GM18511 (cell line): ENCODE results near the gene CD40LG.

Experiments used
- ATAC-seq: cut with Tn5 transposase; IDR thresholded peaks from one replicate; pipeline ENCODE4 v1.9.1; 2021; ENCODE audit warnings: mild to moderate bottlenecking, moderate library complexity; ENCODE audit not compliant: unreplicated experiment

CD40LG gene

DNA sequence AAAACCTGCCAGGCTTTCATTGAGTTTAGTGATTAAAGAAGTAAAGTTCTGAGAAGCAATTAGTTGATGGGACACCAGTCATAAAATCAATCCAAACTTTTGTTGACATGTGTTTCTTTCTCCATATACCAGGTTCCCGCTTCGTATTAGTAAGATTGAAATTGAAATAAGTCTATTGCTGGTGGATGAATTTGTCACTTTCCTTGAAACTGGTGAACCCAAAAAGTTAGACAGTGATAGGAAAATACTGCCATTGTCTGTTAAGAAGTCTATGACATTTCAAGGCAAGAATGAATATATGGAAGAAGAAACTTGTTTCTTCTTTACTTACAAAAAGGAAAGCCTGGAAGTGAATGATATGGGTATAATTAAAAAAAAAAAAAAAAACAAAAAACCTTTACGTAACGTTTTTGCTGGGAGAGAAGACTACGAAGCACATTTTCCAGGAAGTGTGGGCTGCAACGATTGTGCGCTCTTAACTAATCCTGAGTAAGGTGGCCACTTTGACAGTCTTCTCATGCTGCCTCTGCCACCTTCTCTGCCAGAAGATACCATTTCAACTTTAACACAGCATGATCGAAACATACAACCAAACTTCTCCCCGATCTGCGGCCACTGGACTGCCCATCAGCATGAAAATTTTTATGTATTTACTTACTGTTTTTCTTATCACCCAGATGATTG is at the start of gene CD40LG:
CD40LG (plus strand) TSS at position 482 of the 684 bp plus-strand sequence; CDS start at position 573, 91 bp downstream.
- no peak for ATAC-seq

DNA sequence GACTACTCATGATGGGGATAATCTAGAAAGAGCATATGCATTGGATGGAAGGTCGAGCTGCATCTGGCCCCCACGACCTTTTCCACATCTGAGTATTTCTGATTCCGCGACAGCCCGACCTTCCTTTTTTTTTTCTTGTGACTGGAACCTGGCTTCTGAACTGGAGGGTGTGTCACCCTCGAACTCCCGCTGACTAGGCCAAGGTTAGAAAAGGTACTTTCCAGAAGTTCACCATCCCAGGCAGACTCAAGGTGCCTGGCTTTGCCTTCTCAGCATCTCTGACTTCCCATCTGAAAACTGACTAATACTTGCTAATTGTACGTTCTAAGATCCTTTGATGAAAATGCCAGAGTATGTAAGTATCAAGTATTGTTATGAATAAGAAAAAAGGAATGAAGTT is 49.3 kb upstream of the CD40LG start:
- no peak for ATAC-seq

DNA sequence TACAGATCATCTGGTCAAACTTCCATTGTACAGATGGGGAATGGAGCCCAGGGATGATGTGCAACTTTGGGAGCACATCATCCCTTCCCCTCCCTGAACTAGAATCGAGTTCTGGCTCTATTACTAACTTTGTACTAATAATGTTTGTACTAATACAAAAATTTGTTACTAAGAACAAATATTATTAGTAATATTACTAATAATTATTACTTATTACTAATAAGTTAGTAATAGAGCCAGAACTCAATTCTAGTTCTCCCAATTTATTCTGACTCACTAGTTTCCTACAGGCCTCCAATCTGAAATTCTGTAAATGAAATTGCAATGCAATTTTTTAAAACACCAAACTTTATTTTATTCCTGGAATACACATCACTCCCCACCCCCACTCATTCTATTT is 47.9 kb upstream of the CD40LG start:
- no peak for ATAC-seq

DNA sequence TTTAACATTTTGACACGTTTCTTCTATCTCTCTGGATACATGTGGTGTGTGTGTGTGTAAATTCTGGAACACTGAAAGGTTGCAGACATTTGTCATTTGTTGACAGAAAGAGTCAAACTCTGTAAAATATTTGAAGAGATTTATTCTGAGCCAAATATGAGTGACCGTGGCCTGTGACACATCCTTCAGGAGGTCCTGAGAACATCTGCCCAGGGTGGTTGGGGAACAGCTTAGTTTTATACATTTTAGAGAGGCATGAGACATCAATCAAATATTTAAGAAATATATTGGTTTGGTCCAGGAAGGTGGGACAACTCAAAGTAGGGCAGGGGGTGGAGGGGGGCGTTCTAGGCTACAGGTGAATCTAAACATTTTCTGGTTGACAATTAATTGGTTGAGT is 40.7 kb upstream of the CD40LG start:
- no peak for ATAC-seq

DNA sequence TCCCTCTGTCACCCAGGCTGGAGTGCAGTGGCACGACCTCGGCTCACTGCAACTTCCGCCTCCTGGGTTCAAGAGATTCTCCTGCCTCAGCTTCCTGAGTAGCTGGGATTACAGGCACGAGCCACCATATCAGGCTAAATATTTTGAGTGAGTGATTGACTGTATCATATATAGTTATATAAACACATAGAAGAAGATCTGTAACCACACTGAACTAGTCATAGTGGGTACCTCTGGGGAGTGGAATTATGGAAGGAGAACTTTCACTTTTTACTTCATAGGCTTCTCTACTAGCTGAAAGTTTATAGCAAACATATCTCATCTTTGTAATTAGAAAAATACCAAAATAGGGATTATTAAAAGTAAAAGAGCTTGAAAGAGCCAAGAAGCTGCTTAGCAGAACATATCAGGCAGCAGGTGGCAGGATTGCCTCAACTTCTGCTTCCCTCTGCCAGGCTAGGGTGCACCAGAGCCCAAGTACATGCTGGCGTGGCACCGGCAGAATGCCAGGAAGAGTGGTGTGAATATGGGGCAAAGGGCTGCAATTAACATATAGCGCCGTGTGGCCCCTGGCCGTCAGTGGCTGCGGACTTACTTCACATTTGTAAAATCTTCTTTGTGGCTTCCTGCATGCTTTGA is 39.5 kb upstream of the CD40LG start:
- ATAC-seq = no peak

DNA sequence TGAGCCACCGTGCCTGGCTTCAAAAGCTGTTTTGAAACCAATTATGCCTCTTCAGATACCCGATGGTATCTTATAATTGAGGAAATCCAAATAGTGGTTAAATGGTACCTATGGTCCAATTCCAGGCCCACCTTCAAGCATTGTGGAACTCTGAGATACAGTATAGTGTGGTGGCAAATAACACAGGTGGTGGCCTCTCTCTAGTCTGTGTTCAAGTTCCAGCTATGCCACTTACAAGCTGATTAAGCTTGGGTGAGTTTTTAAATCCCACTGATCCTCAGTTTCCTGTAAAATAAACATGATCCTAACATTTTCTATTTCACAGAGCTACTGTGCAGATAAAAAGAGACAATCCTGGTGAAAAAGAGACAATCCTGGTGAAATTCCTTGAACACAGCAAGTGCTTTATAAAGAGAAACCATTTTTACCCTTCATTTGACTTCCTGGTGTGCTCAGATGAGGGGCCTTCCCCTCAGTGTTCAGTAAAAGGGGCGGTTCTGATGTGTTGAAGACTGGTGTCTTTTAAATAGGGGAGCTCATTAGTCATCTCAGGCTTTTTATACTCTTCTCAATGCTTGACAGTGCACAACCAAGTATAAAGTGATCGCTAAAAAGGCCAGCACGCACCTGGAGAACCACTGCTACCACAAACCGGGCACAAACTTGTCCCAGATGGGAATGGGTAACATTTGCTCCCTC is 30.8 kb upstream of the CD40LG start:
- ATAC-seq = peak; percentile 99

DNA sequence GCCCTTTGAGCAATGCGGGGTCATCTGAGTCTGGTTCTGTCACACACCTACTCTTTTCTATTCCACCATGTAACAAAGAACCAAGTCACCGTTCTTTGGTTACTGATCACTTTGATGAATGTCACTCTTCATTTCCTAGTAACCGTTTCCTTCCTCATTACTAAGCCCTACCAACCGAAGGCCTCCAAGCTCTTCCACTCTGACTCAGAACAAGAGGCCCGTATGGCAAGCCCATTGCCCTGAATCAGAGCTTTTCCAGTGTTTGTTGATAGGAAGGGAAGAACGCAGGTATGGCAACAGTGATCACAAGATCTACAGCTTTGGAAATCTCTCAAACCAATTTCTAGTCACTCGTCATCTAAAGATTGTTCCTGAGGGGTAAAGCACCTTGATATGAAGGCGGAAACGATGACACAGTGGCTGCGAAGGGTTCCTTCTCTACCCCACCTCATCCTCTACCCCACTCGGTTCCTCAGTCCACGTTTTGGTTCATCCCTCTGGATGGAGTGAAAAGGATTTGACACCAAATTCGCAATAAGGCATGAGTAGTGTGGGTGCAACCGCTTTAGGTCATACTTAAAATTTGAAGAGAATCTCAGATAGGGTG is 28.0 kb upstream of the CD40LG start:
- no peak for ATAC-seq

DNA sequence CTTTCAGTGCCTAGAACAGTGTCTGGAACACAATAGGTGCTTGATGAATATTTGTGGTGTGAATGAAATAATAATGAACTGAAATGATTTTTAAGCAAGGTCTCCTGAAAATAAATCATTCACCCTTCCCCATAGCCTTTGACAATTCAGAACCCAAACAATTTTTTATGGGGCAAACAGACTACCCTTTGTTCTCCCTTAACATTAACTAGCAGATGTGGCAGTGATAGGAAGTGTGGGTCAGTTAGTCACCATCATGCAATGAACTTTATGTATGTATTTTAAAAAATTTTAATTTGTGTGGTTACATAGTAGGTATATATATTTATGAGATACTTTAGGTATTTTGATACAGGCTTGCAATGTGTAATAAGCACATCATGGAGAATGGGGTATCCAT is 27.2 kb upstream of the CD40LG start:
- no peak for ATAC-seq

DNA sequence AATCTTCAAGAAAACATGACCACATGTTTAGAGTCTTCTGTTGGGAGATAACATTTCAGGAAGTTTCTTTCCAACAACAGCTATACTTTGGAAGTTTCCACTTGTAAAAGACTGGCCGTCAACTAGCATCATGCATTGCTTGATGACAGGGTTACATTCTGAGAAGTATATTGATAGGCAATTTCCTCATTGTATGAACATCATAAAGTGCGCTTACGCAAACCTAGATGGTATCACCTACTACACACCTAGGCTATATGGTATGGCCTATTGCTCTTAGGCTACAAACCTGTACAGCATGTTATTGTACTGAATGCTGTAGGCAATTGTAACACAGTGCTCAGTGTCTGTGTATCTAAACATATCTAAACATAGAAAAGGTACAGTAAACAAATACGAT is 25.4 kb upstream of the CD40LG start:
- ATAC-seq = no peak

DNA sequence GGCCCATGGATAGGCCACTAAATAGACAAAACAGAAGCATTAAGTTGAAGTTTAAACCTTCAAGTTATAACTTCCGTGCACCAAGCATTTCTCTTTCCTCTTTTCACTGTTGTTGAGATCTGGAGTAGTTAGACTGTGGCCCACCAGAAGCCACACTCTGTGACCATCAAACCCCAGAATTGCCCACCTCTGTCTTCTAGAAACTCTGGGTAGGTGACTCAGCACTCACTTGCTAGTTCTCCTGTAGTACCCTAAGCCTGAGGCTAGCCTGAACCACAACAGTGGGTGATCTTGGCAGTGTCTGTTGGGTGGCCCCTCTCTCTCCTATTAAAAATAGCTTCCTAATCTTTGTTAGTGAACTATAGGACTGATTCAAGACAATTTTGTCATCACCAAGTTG is 24.6 kb upstream of the CD40LG start:
- no peak for ATAC-seq

DNA sequence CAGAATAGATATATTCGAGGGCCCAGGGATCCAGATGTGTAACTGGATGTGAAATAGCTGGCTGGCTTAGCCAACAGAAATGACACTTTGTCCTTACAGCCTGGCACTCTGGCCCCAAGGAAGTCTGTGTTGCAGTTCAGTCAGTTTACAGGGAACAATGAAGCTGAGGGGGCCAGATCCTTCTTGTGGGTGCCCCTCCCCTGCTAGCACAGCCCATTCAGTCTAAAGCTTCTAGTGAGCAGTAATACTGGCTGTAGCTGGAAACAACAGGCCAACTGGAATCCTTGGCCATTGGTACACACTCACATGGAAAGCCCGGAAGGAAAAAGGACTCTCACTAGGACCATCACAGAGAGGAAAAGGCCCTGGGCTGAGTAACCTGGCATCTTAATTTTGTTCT is 22.7 kb upstream of the CD40LG start:
- no peak for ATAC-seq

DNA sequence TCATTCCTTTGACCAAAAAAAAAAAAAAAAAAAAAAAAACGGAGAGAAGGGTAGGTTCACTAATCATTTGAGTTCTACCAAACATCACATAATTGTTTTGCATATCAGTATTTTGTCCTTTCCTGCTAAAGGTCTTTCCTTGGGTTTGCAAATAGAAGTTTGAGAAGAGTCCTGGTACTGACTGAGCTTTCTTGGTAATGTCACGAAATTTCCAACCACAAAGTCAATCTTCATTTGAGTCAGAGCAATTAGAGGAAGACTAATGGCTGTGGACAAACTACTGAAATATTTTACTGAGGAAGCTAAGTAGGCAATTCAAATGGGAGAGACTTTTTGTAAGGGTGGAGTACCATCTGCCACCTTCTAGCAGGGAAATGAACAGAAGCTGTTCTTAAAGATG is 21.7 kb upstream of the CD40LG start:
- ATAC-seq = peak; percentile 71

DNA sequence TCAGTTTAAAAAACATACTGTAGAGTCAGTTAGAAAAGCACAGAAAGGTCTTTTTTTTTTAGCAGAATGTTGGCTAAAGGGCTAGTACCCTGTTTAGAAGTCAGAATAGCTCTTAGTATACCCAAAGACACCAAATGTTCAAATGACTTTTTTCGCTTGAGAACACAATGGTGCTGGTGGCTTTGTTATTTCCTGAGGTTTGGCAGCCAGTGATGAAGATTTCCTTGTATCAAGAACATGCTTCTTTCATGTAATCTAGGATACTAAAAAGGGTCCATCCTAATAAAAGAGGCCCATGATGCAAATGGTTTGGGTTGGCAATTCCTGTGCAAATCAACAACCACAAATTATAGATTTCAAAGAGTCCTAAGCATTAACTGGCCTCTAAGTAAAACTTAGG is 21.1 kb upstream of the CD40LG start:
- ATAC-seq = no peak

DNA sequence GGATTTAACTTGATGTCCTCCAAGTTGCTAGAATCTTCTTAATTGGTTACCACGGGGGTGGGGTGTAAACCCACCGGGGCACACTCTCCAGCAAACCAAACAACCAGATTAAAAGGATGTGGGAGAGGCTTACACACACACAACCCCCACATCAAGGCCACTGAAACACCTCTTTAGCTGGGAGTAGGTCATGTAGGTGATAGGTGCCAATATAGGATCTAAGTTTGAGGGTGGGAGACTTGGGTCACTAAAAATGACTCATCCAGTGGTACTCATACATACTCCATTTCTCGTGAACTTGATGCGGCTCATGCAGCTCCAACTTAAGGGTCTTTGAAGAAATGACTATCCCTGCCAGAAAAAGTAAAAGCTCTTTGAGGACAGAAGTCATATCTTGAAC is 20.5 kb upstream of the CD40LG start:
- no peak for ATAC-seq

DNA sequence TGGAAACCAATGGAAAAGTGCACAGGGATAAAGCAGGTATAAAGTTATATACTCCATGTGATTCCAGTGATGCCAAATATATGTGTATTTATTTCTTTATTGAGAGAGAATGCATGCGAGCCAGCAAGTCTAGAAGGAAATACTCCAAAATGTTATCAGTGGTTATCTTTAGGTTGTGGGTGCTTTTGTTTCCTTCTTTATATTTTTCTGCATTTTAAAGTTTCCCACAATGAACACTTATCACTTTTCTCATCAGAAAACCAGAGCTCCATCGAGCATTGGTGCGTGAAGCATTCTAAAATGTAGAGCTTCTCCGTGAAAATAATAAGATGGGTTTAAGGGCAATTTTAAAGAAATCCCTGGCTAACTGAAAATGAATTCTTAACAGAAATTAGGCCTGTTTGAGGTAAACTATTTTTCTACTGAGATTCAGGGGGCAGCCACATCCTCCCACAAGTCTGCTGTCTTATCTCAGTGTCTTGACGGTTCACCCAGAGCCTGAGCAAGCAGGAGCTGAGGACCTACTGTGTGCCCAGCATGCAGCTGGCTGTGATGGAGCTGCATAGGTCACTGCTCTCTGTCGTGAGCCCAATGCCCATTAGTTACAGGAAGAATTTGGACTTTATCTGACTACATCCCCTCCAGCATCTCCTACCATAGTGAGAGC is 18.7 kb upstream of the CD40LG start:
- ATAC-seq = no peak

DNA sequence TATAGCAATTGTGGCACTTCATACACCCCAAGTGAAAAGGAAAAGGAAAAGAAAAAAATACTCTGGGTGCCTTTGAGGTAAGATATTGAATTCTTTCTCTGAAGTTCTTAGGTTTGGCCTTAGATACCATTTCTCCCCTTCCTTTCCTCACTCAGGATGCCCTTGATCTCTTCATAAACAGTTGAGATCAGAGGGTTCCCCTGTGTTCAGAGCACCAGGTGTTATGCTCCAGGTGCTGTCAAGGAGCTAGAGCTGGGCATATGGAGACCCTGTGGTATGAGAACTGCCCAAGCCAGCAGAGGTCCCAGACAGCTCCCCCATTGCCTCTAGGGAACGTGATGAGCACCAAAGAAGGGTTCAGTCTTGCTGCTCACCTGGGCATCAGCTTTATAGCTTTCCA is 17.1 kb upstream of the CD40LG start:
- ATAC-seq = no peak

DNA sequence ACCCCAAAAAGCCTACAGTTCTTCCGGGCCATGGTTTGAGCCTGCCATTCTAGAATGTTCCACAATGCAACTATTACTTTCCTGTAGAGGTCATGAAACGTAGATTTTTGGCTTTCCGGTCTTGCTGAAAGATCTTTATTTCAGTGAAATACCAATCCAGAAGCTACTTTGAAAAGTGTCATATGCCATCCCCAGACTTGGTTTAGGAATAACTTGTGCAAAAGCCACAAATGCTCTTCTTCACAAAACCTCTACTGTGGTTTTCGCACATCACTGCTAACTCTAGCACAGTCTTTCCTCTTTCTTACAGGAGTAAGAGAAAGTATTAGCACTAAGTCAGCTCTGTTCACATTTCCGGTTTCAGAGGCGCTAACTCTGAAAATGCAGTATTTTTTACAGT is 12.7 kb upstream of the CD40LG start:
- peak; percentile 91 for ATAC-seq

DNA sequence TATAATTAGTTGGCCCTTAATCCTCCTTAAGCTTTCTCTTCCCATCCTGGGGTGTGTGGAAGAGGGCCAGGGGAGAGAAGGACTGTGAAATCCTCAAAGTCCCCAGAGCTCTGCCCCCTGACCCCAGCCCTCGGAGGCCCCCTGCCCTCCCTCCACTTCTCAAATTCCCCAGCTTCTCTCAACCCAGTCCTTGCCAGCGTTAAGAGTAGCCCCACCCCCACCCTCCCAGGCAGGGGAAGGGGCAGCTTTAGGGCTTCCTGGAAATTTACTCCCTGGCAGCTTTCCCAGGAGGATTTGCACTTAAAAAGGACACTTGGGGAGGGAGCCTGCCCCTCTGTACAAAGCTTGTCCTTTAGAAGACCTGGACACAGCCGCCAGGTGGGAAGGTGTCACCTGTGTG is 11.8 kb upstream of the CD40LG start:
- no peak for ATAC-seq

DNA sequence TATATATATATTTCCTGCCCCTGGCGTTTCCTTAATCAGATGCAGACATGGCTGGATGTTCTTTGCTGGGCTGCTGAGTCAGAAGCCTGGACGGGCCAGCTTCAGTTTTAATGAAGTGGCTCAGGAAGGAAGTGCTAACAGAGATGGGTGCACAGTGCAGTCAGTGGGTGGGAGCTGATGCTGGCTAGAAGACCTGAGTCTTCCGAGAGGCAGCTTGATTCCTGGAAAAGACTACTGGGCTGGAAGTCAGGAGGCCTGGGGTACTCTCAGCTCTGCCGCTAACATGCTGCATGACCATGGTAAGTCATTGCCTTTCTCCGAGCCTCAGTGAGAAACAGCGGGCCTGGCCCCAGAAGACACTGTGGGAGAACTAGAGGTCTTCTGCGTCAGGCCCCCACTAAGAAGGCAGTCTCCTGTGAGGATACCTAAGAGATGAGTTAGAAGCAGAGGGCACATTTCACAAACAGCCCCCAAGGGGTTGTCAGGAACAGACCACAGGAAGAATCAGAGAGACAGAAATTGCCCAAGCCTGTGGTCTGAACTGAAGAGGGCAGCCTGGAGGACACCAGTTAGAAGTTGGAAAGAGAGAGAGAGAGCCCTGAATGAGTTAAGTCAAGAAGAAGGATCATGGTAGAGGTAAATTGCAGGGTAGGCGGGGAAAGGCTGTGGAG is 8.3 kb upstream of the CD40LG start:
- no peak for ATAC-seq

DNA sequence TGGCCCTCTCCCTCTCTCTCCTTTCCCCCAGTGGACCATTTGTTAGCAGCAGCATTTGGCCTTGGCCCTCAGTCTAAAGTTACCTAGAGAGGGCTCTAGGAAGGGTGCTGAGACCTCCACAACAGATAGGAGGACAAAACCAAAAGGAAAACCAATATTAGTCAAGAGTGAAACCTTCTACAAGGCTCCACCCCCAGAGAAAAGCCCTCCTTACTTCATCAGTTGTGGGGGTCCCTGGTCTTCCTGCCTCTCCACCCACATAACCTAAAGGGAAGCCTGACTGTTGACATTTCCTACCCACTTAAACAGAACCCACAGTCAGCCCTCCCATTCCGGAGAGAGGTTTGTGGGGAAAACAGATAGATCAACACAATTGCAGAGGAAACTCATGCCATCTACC is 4.7 kb upstream of the CD40LG start:
- no peak for ATAC-seq
